Immature natural killer cell (primary cell): ENCODE data around the gene GDAP2. TPM values are rescaled to one million over a fixed set of nuclear protein-coding genes. Genes with fewer than 3 reads are reported as not detected.

ENCODE experiments used
- DNase-seq, 3 donors: peaks; one replicate each; pipeline ENCODE4 v3.0.0; 2022; ENCODE audit warnings: mixed read lengths in 1 of 3
- H3K27ac Mint-ChIP-seq, 6 donors: one replicate each; pipeline ENCODE4 v1.8.0; 2020; ENCODE audit warnings: mixed read lengths in 6 of 6, mild to moderate bottlenecking in 5 of 6, inconsistent platforms in 4 of 6, moderate library complexity in 3 of 6
- H3K27me3 Mint-ChIP-seq, 3 donors: one replicate each; pipeline ENCODE4 v1.8.0; 2020 to 2021; ENCODE audit warnings: low read depth in 3 of 3, mild to moderate bottlenecking in 3 of 3, mixed read lengths in 3 of 3, moderate library complexity in 3 of 3, inconsistent platforms in 1 of 3
- H3K36me3 Mint-ChIP-seq, 3 donors: one replicate each; pipeline ENCODE4 v1.8.0; 2020; ENCODE audit warnings: mixed read lengths in 3 of 3, inconsistent platforms in 2 of 3, mild to moderate bottlenecking in 2 of 3
- H3K4me1 Mint-ChIP-seq, 2 donors: one replicate each; pipeline ENCODE4 v1.8.0; 2020; ENCODE audit warnings: inconsistent platforms in 2 of 2, mild to moderate bottlenecking in 2 of 2, mixed read lengths in 2 of 2, moderate library complexity in 1 of 2
- H3K4me3 Mint-ChIP-seq, 5 donors: one replicate each; pipeline ENCODE4 v1.8.0; 2020; ENCODE audit warnings: mild to moderate bottlenecking in 5 of 5, mixed read lengths in 5 of 5, inconsistent platforms in 3 of 5, moderate library complexity in 3 of 5
- H3K9me3 Mint-ChIP-seq, 6 donors: one replicate each; pipeline ENCODE4 v1.8.0; 2020; ENCODE audit warnings: mild to moderate bottlenecking in 6 of 6, mixed read lengths in 6 of 6, inconsistent platforms in 4 of 6, moderate library complexity in 3 of 6
- polyA plus RNA-seq, 3 donors: library from polyadenylated mRNA; unstranded; fragments of 300-500 nt; fragmentation: Illumina TruSeq; gene quantifications; one replicate each; pipeline ENCODE4 v1.2.3, GENCODE V29; 2021

The GDAP2 gene
- polyA plus RNA-seq, 3 donors from 2014 or later = 4.5 to 16.4 (median 10.6) TPM

DNA sequence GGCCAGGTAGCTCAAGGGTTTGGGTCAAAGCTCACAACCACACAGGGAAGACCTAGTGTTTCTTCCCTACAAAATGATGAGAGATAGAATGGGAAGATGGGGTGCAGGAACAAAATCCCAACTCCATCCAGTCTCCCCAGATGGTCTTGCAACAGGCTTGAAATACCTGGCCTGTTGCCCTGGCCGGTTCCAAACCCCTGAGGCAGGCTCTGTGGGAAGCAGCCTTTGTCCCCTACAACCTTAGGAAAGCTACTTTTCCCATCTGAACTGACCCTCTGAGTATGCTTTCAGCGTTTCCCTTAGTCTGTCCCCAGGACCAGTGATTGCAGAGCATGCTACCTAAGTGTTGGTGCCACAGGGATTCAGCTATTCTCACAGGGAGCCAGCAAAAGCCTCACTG is 104.0 kb downstream of the GDAP2 start:
- Mint-ChIP-seq H3K27me3 (peaks cover 0 to 4% (median 0%) of the 10 kb centered on the region in 3 donors), H3K36me3 (peaks cover 0 to 3% (median 0%) of the 10 kb centered on the region in 3 donors), H3K9me3 (peaks cover 0 to 5% (median 3%) of the 10 kb centered on the region in 6 donors), H3K27ac (no peak overlapping the region), H3K4me1 (no peaks in the 10 kb centered on the region), H3K4me3 (no peak overlapping the region)
- no peak for DNase-seq

- no peak overlapping the region for H3K4me3 Mint-ChIP-seq
- no peaks in the 10 kb centered on the region for H3K4me1 Mint-ChIP-seq
- H3K36me3 Mint-ChIP-seq = no peaks in the 10 kb centered on the region
- peaks cover 0 to 2% (median 0%) of the 10 kb centered on the region in 6 donors for H3K9me3 Mint-ChIP-seq
- H3K27ac Mint-ChIP-seq = no peak overlapping the region
- no peak for DNase-seq
- H3K27me3 Mint-ChIP-seq = peaks cover 0 to 2% (median 0%) of the 10 kb centered on the region in 3 donors
These were observed 104.8 kb downstream of the GDAP2 start for GRCh38 chr1:117824616-117825015.

- H3K4me3 Mint-ChIP-seq = no peak overlapping the region
- H3K36me3 Mint-ChIP-seq = no peaks in the 10 kb centered on the region
- no peak overlapping the region for H3K27ac Mint-ChIP-seq
- no peaks in the 10 kb centered on the region for H3K9me3 Mint-ChIP-seq
- no peaks in the 10 kb centered on the region for H3K4me1 Mint-ChIP-seq
- H3K27me3 Mint-ChIP-seq = peaks cover 0 to 2% (median 0%) of the 10 kb centered on the region in 3 donors
- no peak for DNase-seq
These were observed 107.5 kb downstream of the GDAP2 start for GRCh38 chr1:117821774-117822482.

GRCh38 chr1:117821382-117821755 is 108.1 kb downstream of the GDAP2 start:
- Mint-ChIP-seq H3K9me3 (no peaks in the 10 kb centered on the region), H3K27me3 (no peaks in the 10 kb centered on the region), H3K4me1 (no peaks in the 10 kb centered on the region), H3K27ac (no peak overlapping the region), H3K36me3 (no peaks in the 10 kb centered on the region), H3K4me3 (no peak overlapping the region)
- DNase-seq = no peak

- no peaks in the 10 kb centered on the region for H3K9me3 Mint-ChIP-seq
- no peaks in the 10 kb centered on the region for H3K36me3 Mint-ChIP-seq
- no peaks in the 10 kb centered on the region for H3K27me3 Mint-ChIP-seq
- H3K4me3 Mint-ChIP-seq = no peak overlapping the region
- no peak for DNase-seq
- H3K27ac Mint-ChIP-seq = no peak overlapping the region
- H3K4me1 Mint-ChIP-seq = no peaks in the 10 kb centered on the region
These were observed 108.6 kb downstream of the GDAP2 start for GRCh38 chr1:117820694-117821381.

GRCh38 chr1:117820096-117820495 is 109.3 kb downstream of the GDAP2 start:
- H3K27me3 Mint-ChIP-seq = no peaks in the 10 kb centered on the region

GRCh38 chr1:117819301-117819700 is 110.1 kb downstream of the GDAP2 start:
- H3K27me3 Mint-ChIP-seq = no peaks in the 10 kb centered on the region
- no peaks in the 10 kb centered on the region for H3K4me1 Mint-ChIP-seq
- H3K4me3 Mint-ChIP-seq = no peak overlapping the region
- H3K36me3 Mint-ChIP-seq = no peaks in the 10 kb centered on the region
- H3K27ac Mint-ChIP-seq = no peak overlapping the region
- no peak for DNase-seq
- no peaks in the 10 kb centered on the region for H3K9me3 Mint-ChIP-seq

More at GRCh38 chr1:117820096-117820495, 109.3 kb downstream of the GDAP2 start:
- Mint-ChIP-seq H3K36me3 (no peaks in the 10 kb centered on the region), H3K9me3 (no peaks in the 10 kb centered on the region), H3K4me1 (no peaks in the 10 kb centered on the region), H3K4me3 (no peak overlapping the region), H3K27ac (no peak overlapping the region)
- no peak for DNase-seq

- Mint-ChIP-seq H3K36me3 (no peaks in the 10 kb centered on the region), H3K27me3 (no peaks in the 10 kb centered on the region), H3K9me3 (no peaks in the 10 kb centered on the region), H3K4me3 (no peak overlapping the region), H3K27ac (no peak overlapping the region), H3K4me1 (no peaks in the 10 kb centered on the region)
- no peak for DNase-seq
These were observed 111.0 kb downstream of the GDAP2 start for GRCh38 chr1:117818456-117818855.

GRCh38 chr1:117817629-117818028 is 111.8 kb downstream of the GDAP2 start:
- H3K27me3 Mint-ChIP-seq = no peaks in the 10 kb centered on the region
- H3K36me3 Mint-ChIP-seq = no peaks in the 10 kb centered on the region
- no peak overlapping the region for H3K27ac Mint-ChIP-seq
- no peak for DNase-seq
- no peak overlapping the region for H3K4me3 Mint-ChIP-seq
- no peaks in the 10 kb centered on the region for H3K4me1 Mint-ChIP-seq
- no peaks in the 10 kb centered on the region for H3K9me3 Mint-ChIP-seq

DNA sequence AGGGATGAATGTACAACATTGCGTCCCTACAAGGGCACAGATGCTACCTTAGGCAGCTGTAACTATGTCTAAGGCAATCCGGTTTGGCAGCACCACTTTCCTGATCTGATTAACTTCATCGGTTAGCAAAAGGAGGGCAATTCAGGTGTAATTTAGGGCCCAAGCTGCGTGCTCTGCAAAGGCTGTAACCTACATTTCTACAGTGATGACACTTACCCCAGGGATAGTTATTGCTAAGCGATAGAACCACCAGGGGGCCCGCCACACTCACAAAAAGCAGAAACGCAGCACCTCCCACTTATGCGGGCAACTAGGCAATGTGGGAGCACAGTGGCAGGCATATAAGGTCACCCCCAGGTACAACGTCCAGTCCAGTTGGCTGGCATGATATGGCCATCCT is 113.5 kb downstream of the GDAP2 start:
- no peaks in the 10 kb centered on the region for H3K9me3 Mint-ChIP-seq
- H3K4me3 Mint-ChIP-seq = no peak overlapping the region
- no peak for DNase-seq
- no peaks in the 10 kb centered on the region for H3K36me3 Mint-ChIP-seq
- no peaks in the 10 kb centered on the region for H3K4me1 Mint-ChIP-seq
- H3K27ac Mint-ChIP-seq = no peak overlapping the region
- no peaks in the 10 kb centered on the region for H3K27me3 Mint-ChIP-seq

GRCh38 chr1:117814856-117815797 is 114.3 kb downstream of the GDAP2 start:
- peaks cover 0 to 1% (median 0%) of the 10 kb centered on the region in 3 donors for H3K27me3 Mint-ChIP-seq
- H3K36me3 Mint-ChIP-seq = no peaks in the 10 kb centered on the region
- no peak overlapping the region for H3K4me3 Mint-ChIP-seq
- DNase-seq = no peak
- H3K27ac Mint-ChIP-seq = no peak overlapping the region
- H3K9me3 Mint-ChIP-seq = no peaks in the 10 kb centered on the region
- no peaks in the 10 kb centered on the region for H3K4me1 Mint-ChIP-seq
